ENCODE measurements around the gene ZNF296.

The ZNF296 gene

DNA sequence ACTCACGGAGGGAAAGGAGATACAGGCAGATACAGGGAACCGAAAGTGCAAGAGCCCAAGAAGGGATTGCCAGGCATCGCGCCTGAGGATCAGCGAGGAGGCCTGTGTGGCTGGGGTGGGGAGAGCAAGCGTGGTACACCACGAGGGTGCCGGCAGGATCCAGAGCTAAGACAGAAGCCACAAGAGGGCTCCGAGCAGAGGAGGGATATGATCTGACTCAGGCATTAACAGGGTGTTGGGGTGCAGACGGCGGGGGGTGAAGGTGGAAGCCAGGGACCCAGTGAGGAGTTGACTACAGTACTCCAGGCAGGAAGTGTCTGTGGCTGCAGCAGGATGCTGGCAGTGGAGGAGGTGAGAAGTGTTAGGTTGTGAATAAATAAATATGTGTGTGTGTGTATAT, 11.3 kb upstream of the ZNF296 start:
- in situ Hi-C loops (cut with MboI; ENCODE audit: low sequenced_read_pairs) = no loop called here

DNA sequence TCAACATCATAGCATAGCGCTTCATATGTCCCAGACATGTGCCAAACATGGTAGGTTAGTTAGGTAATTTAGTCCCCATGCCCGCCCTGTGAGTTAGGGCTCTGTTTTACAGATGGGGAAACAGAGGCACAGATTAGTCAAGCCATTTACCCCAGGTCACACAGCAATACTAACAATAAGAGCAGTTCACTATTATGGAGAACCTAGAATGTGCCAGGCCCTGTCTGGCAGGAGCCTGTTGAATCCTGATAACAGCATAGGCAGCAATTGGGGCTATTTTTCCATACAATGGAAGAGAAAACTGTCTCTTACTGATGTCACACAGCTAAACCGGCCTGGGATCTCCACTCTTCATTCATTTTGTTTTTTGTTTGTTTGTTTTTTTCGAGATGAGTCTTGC, 10.2 kb upstream of the ZNF296 start:
- in situ Hi-C loops (cut with MboI; ENCODE audit: low sequenced_read_pairs) = no loop called here

- in situ Hi-C loops (cut with MboI; ENCODE audit: low sequenced_read_pairs) = no loop called here
Measured at GRCh38 chr19:45082170-45082569, 5.9 kb upstream of the ZNF296 start.

DNA sequence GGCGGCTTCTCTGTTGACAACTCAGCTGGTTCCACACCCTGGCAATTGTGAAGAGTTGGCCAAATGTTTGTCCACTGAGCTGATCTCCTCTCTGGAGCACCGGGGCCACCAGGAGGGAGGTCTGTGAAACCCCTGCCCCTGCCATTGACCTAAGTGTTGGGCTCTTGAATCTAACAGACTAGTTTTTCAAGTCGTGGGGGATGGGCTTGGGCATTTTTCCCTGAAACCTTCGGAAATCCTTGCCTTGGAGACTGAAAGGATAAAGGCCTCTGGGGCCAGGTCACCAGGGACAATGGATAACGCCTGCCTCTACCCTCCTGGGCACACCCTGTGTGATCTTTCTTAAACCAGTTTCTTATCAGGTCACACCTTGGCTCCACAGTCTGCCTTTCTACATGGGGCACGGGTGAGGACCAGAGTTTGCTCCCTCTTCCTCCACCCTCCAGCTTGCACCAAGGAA, 3.7 kb upstream of the ZNF296 start:
- in situ Hi-C loops (cut with MboI; ENCODE audit: low sequenced_read_pairs) = no loop called here

DNA sequence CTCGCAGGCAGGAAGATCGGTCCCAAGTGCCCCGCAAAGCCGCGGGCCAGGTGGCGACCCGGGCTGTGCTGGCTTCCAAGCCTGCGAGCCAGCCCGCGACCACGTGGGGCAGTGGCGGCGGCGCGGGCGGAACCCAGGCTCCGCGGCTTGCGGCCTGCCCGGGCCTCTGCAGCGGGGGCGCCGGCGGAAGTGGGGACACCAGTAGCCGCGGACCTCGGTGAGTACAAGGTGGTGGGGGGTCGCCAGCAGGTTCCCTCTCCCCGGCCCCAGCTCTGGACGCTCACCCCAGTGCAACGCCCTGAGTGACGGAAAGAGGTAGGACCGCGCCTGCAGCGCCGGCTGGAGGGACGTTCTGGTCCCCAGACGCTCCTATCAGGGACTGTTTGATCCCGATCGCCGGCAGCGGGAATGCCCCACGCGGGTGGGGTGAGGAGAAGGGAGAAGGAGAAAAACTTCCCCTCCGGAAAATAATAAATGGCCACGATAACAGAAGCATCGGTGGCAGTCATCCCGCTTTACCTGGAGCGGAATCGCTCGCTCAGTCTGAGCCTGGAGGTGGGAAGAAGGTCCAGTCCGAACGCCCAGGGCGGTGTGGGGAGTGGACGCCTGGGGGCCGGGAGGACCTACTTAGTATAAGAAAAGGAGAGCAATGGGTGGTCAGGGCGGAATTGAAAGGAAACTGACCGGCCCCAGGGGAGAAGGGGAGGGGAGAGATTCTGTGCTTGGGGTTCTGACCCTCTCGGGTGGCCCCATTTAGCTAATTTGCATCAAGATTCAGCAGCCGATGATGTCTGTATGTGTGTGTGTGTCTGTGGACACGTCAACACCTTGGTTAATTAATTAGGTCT, 3.0 kb upstream of the ZNF296 start, which contains the start of gene GEMIN7:
TSS of gene GEMIN7 (plus strand) at position 198 of the 848 bp plus-strand sequence. CDS start 10,855 bp downstream, outside the sequence.
- in situ Hi-C loops (cut with MboI; ENCODE audit: low sequenced_read_pairs) = no loop called here

- in situ Hi-C loops (cut with MboI; ENCODE audit: low sequenced_read_pairs) = no loop called here
Measured at GRCh38 chr19:45078390-45079062, 2.2 kb upstream of the ZNF296 start.

- in situ Hi-C loops (cut with MboI; ENCODE audit: low sequenced_read_pairs) = no loop called here
Measured at GRCh38 chr19:45076851-45077730, 813 bp upstream of the ZNF296 start.

GRCh38 chr19:45075301-45076028, 813 bp downstream of the ZNF296 start:
- in situ Hi-C loops (cut with MboI; ENCODE audit: low sequenced_read_pairs) = no loop called here

DNA sequence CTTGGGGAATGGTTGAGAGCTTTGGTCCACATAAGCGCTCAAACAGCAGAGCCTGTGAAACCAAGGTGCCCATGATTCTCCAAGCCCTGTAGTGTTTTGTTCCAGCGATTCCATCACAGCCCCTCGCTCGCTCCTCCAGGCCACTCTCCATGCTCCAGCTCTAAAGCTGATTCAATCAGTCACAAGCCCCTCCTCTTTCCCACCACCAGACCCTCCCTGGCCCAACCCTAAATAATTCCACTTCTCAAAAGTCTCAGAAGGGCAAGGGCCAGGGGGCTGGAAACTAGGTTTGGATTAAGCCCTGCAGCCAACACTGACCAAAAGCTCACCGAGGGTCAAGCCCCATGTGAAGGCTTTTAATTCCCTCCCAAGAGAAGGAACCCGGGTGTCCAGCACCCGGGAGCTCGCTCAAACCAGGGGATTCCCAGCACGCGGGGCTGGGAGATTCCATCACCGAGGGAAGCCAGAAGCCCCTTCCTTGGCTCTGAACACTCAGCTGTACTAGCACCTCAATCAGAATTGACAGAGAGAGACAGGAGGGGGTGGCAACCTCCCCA, 1.5 kb downstream of the ZNF296 start:
- in situ Hi-C loops (cut with MboI; ENCODE audit: low sequenced_read_pairs) = no loop called here

GRCh38 chr19:45071969-45072790, 4.1 kb downstream of the ZNF296 start:
- in situ Hi-C loops (cut with MboI; ENCODE audit: low sequenced_read_pairs) = no loop called here

DNA sequence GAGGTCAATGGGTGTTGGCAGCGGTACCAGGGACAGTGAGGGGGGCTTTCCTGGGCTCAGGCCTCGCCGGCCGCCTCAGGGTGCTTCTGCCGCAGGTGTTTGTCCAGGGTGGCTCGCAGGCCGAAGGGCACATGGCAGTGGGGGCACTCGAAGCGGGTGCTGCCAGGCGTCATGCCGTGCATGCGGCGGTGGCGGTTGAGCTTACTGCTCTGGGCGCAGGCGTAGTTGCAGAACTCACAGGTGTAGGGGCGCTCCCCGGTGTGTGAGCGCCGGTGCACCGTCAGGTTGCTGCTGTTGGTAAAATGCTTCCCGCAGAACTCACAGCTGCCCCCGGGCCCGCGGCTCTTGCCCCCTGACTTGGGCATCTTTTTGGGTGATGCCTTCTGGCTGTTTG, 4.7 kb downstream of the ZNF296 start:
- in situ Hi-C loops (cut with MboI; ENCODE audit: low sequenced_read_pairs) = no loop called here

GRCh38 chr19:45070861-45071544, 5.3 kb downstream of the ZNF296 start:
- in situ Hi-C loops (cut with MboI; ENCODE audit: low sequenced_read_pairs) = no loop called here

GRCh38 chr19:45070214-45070613, 6.1 kb downstream of the ZNF296 start:
- in situ Hi-C loops (cut with MboI; ENCODE audit: low sequenced_read_pairs) = no loop called here

DNA sequence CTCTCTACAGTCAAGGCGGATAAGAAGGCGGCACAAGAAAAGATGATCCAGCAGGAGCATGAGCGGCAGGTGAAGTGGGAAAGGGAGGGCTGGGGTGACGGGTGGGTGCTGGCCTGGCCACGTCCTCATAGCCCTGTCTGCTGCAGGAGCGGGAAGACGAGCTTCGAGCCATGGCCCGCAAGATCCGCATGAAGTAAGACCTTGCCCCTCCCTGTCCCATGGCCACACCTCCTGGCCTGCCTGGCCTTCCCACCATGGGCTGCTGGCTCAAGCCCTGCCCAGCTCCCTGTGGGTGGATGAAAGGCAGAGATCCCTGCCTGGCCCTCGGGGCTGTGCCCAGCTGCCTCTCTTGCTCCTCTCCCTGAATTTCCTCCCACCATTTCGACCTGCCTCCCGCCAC, 7.2 kb downstream of the ZNF296 start:
- in situ Hi-C loops (cut with MboI; ENCODE audit: low sequenced_read_pairs) = no loop called here

DNA sequence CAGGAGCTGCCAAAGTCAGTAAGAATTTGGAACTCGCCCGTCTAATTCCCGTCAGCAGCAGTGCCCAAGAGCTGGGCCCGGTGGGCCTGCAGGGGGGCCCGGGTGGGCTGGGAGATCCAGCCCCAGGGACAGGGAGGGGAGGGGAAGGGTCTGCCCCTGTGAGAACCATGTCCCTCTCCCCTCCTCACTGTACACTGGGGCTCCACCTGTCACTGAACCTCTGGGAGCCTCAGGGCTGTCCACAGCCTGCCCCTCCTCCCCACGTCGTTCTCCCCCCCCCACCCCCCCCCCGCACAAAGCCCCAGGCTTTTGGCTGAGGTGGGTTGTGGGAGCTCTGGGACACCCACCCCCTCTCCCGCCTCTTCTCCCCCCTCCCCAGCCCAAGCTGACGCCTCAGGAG, 8.2 kb downstream of the ZNF296 start:
- in situ Hi-C loops (cut with MboI; ENCODE audit: low sequenced_read_pairs) = no loop called here

DNA sequence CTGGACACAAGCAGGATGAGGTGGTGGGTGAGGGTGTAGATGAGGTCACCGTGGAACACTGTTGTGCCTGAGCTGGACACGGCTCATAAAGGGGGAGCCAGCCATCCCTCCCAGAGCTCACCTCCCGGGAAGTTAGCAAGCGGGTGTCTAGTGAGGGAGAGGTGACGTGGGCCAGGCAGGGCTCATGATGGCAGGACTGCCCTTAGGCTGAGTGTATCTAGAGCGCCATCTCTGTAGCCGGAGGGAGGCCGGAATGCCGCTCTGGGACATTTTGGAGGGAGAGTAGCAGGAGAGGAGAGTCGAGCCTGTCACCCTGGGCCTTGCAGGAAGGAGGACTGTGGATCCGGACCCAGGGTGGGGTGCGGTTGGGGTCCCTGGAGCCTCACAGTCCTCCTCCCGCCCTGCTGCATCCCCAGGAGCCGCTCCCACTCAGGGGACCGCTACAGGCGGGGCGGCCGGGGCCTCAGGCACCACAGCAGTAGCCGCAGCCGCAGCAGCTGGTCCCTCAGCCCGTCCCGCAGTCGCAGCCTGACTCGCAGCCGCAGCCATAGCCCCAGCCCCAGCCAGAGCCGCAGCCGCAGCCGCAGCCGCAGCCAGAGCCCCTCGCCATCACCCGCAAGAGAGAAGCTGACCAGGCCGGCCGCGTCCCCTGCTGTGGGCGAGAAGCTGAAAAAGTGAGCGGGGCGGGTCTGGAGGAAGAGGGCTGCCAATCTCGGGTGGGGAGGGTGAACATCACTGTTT, 9.2 kb downstream of the ZNF296 start:
- in situ Hi-C loops (cut with MboI; ENCODE audit: low sequenced_read_pairs) = no loop called here

GRCh38 chr19:45063851-45064801, 12.2 kb downstream of the ZNF296 start:
- in situ Hi-C loops (cut with MboI; ENCODE audit: low sequenced_read_pairs) = no loop called here
